ENCODE results near the gene SPDYE16. TPM values are rescaled to one million over a fixed set of nuclear protein-coding genes. Genes with fewer than 3 reads are reported as not detected.
A peak's percentile ranks its signal among the peaks of the same experiment; 100 is the strongest.
"Not testable (repeated sequence)": the region's sequence is repeated elsewhere in the genome, so short reads cannot be mapped to it uniquely, and the experiment has no call there.

SPDYE16 gene
- total RNA-seq, 1 donor from 2014 or later = not detected

- intact Hi-C loops (cut with DNase I) = no loop called here
- H3K27ac ChIP-seq = no peak overlapping the region
- no peak for TF ChIP-seq POLR2A (IDR thresholded peaks at IDR 0.05)
- TF ChIP-seq, protein P1, sequence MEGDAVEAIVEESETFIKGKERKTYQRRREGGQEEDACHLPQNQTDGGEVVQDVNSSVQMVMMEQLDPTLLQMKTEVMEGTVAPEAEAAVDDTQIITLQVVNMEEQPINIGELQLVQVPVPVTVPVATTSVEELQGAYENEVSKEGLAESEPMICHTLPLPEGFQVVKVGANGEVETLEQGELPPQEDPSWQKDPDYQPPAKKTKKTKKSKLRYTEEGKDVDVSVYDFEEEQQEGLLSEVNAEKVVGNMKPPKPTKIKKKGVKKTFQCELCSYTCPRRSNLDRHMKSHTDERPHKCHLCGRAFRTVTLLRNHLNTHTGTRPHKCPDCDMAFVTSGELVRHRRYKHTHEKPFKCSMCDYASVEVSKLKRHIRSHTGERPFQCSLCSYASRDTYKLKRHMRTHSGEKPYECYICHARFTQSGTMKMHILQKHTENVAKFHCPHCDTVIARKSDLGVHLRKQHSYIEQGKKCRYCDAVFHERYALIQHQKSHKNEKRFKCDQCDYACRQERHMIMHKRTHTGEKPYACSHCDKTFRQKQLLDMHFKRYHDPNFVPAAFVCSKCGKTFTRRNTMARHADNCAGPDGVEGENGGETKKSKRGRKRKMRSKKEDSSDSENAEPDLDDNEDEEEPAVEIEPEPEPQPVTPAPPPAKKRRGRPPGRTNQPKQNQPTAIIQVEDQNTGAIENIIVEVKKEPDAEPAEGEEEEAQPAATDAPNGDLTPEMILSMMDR (IDR thresholded peaks at IDR 0.05) = peak in 1 of 3 experiments; percentile 49
- no peaks in the 10 kb centered on the region for H3K36me3 ChIP-seq
- DNase-seq (ENCODE audit: extremely low spot score in 2 of 2) = no peak
- H3K4me3 ChIP-seq = no peak overlapping the region
- H3K9me3 ChIP-seq = no peaks in the 10 kb centered on the region
- H3K27me3 ChIP-seq = no peaks in the 10 kb centered on the region
- H3K4me1 ChIP-seq = peaks cover 11% of the 10 kb centered on the region
Observed at GRCh38 chr7:76515999-76516443, 27.1 kb downstream of the SPDYE16 start.

DNA sequence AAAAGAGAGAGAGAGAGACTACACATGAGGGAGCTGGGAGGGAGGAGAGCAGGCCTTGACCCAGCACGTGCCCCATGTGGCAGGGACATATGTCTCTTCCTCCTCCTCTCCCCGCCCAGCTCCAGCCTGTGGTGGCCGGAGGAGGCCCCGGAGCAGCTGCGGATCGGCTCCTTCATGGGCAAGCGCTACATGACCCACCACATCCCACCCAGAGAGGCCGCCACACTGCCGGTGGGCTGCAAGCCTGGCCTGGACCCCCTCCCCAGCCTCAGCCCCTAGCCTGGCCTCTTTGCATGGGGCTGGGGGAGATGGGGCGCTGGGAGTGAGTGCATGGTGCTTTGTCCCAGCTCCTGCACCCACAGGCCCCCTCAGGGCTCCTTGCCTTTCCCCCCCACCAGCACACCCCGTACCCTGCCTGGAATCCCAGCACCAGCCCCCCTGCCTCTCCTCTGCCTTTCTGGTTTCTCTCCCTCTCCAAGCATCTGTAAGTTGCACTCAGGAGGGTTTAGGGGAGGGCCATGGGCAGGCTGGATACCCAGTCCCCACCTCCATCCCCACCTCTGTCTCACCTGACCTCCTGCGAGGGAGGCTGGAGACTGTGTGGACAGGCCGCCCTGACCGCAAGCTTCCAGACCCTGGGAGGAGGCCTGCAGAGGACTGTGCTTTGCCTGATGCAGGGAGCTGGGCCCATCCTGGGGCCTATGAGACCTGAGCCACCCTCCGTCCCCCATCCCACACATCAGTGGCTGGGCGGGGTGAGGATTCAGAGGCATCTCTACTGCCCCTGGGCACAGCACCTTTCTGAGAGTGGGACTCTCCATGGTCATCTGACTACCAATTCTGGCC lies 27.9 kb downstream of the SPDYE16 start:
- H3K27me3 ChIP-seq = no peaks in the 10 kb centered on the region
- no peaks in the 10 kb centered on the region for H3K9me3 ChIP-seq
- H3K27ac ChIP-seq = peak overlapping the region; percentile 60
- peak in 1 of 2 donors; percentile 70 for DNase-seq (ENCODE audit: extremely low spot score in 2 of 2)
- TF ChIP-seq, protein P1 (IDR thresholded peaks at IDR 0.05) = no peak
- no peak for TF ChIP-seq POLR2AphosphoS5 (IDR thresholded peaks at IDR 0.05; ENCODE audit: insufficient read depth in 1 of 2, low read depth in 1 of 2)
- TF ChIP-seq POLR2A (IDR thresholded peaks at IDR 0.05) = no peak
- no peaks in the 10 kb centered on the region for H3K36me3 ChIP-seq
- peak overlapping the region in 1 of 2 donors; percentile 21 for H3K4me3 ChIP-seq
- intact Hi-C loops (cut with DNase I) = no loop called here
- H3K4me1 ChIP-seq = peaks cover 15% of the 10 kb centered on the region

DNA sequence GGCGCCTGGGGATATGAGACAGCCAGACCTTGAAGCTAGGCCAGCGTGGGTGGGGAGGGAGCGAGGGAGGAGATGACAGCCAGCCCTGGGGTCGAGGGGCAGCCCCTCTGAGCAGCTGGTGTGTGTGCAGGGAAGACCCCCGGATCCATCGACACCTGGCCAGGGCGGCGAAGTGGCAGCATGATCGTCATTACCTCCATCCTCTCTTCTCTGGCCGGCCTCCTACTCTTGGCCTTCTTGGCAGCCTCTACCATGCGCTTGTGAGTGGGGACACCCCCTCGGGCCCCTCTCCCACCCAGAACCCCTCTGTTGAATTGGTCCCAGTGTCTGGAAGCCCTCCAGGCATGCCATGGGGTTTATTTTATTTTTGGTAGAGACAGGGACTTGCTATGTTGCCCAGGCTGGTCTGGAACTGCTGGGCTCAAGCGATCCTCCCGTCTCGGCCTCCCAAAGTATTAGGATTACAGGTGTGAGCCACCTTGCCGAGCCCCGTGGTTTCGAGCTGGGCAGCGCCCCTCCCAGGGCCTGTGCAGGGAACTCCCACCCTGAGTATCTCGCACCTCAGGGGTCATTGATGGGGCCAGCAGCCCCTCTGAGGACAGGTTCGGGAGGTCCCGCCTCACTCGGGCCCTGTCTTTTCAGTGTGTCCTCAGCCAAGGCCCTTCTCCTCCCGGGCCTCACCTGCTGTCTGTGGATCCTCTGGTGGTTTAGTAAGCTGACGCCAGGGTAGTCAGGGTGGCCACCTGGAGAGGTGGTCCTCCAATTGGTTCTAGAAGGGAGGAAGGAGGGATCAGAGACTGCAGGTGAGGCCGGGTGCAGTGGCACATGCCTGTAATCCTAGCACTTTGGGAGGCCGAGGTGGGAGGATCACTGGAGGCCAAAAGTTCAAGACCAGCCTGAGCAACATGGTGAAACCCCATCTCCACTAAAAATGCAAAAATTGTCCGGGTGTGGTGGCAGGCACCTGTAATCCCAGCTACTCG lies 29.0 kb downstream of the SPDYE16 start:
- DNase-seq (ENCODE audit: extremely low spot score in 2 of 2) = peak in 1 of 2 donors; percentile 87

DNA sequence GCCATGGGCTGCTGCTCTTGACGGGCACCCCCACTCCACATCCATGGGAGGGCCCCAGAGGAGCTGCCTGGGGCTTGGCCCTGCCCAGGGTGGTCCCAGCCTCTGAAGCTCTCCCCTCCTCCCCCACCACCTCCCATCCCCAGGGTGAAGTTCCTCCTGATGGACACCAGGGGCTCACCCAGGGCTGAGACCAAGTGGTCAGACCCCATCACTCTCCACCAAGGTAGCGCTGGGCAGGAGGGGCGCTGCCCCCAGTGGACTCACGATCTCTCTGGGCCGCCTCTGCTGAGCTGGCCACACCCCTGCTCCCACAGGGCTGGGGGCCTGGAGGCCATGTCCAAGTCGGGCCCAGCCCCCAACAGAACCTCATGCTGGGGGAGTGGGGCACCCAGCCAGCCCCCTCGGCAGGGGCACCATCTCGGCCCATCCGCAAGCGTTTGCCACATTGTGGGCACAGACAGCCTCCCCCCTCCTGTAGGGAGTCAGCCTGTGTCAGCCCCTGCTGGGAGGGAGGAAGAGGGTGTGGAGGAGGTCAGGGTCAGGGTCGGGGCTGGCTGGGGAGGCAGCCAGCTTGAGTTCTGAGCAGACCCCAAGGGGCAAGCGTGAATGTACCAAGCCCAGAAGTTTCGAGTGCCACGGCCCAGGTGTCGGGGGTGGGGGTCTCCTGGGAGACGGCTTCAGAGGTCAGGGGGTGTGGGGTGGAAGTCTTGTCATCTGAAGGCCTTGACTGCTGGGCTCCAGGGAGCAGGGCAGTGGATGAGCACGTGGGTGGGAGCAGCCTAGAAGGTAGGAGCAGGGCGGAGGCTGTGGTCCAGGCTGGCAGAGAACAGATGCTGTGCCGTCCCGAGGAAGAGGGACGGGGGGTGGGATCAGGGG lies 29.9 kb downstream of the SPDYE16 start:
- intact Hi-C loops (cut with DNase I) = no loop called here
- DNase-seq (ENCODE audit: extremely low spot score in 2 of 2) = peak in 1 of 2 donors; percentile 92
- no peak overlapping the region for H3K27ac ChIP-seq

More for the DNA sequence above, 29.0 kb downstream of the SPDYE16 start:
- H3K27ac ChIP-seq = peak overlapping the region; percentile 60
- H3K9me3 ChIP-seq = no peaks in the 10 kb centered on the region
- H3K4me3 ChIP-seq = no peak overlapping the region
- H3K4me1 ChIP-seq = peaks cover 19% of the 10 kb centered on the region
- H3K36me3 ChIP-seq = no peaks in the 10 kb centered on the region
- TF ChIP-seq POLR2AphosphoS5 (IDR thresholded peaks at IDR 0.05; ENCODE audit: insufficient read depth in 1 of 2, low read depth in 1 of 2) (no peak), POLR2A (IDR thresholded peaks at IDR 0.05) (no peak)
- TF ChIP-seq, protein P1 (IDR thresholded peaks at IDR 0.05) = no peak
- H3K27me3 ChIP-seq = no peaks in the 10 kb centered on the region
- intact Hi-C loops (cut with DNase I) = no loop called here

DNA sequence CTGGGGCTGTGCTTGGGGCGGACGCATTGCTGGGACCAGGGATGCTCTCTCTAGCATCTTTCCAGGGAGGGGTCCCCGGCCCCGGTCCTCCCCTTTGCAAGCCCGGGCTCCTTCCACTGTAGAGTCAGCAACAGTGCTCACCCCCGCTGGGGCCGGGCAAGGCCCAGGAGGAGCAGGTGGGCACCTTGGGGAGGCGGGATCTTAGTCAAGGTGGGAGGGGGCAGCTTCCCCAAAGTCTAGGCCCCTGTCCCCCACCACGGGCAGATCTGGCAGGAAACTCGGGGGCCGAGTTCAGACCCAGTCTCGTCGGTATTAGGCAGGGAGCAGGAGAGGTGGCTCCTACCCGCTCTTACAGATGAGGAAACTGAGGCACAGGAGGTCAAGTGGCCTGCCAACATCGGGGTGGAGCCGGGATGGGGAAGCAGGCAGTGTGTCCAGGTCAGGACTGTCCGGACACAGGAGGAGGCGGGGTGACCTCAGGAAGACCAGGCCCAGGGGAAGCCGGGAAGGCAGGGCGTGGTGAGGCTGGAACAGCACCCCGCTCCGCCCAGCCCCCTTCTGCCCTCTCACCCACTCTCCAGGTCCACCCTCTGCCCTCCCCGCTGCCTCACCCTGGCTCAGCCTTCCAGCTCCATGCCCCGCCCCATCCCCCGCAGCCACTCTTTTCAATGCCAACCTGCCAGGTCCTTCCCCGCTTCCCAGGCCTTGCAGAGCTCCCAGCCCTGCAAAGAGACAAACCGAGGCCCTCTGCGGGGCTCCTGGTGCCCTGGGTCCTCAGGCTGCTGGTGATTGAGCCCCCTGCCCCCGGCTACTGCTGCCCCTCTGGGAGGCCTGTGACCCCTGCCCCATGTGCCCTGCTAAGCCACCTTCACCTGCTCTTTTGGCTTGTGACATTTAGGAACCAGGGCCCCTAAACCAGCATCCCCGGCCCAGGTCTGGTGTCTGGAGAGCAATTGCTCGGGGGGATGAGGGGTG lies 30.9 kb downstream of the SPDYE16 start:
- DNase-seq (ENCODE audit: extremely low spot score in 2 of 2); H3K27ac ChIP-seq; H3K36me3 ChIP-seq; H3K27me3 ChIP-seq; intact Hi-C loops (cut with DNase I); H3K4me3 ChIP-seq; H3K9me3 ChIP-seq: not testable (repeated sequence)
- peaks cover 19% of the 10 kb centered on the region for H3K4me1 ChIP-seq

More for the DNA sequence above, 29.9 kb downstream of the SPDYE16 start:
- TF ChIP-seq, protein P1 (IDR thresholded peaks at IDR 0.05) = no peak
- no peak for TF ChIP-seq POLR2A (IDR thresholded peaks at IDR 0.05)
- TF ChIP-seq POLR2AphosphoS5 (IDR thresholded peaks at IDR 0.05; ENCODE audit: insufficient read depth in 1 of 2, low read depth in 1 of 2) = no peak
- peaks cover 19% of the 10 kb centered on the region for H3K4me1 ChIP-seq
- H3K9me3 ChIP-seq = no peaks in the 10 kb centered on the region
- no peaks in the 10 kb centered on the region for H3K36me3 ChIP-seq
- no peak overlapping the region for H3K4me3 ChIP-seq
- H3K27me3 ChIP-seq = no peaks in the 10 kb centered on the region

DNA sequence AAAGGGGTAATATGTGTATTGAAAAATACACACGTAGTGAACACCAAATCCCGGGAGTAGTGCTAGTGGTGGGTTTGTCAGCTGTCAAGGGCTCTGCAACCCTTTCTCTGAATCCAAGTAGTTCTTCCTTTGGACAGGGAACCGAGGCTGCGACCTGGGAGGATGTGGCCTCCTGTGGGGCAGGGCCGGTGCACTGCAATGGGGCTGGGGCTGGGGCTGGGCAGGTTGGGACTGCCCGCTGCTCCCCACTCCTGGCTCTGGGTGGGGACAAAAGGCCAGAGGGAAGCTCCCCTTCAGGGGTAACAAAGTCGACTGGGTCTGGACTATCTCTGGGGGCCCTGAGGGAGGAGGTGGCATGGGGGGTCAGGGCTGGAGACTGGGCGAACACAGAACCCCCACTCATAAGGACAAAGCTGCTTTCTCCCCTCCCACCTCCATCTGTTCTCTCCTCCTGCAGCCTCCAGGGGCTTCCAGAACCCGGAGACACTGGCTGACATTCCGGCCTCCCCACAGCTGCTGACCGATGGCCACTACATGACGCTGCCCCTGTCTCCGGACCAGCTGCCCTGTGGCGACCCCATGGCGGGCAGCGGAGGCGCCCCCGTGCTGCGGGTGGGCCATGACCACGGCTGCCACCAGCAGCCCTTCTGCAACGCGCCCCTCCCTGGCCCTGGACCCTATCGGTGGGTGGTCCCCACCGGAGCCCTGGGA lies 31.7 kb downstream of the SPDYE16 start:
- DNase-seq (ENCODE audit: extremely low spot score in 2 of 2); intact Hi-C loops (cut with DNase I); H3K27me3 ChIP-seq; H3K36me3 ChIP-seq; H3K27ac ChIP-seq; H3K4me3 ChIP-seq; H3K9me3 ChIP-seq: not testable (repeated sequence)
- peaks cover 19% of the 10 kb centered on the region for H3K4me1 ChIP-seq
